NCI-H2107 treated with DMSO at 0.1 percent for 48 hours (cell line): ENCODE measurements around the gene SLC9A5.

ENCODE experiments used
- DNase-seq: peaks from one replicate; lab custom pipeline; 2025; ENCODE audit not compliant: unreplicated experiment; lab: John Stamatoyannopoulos, UW

The SLC9A5 gene

GRCh38 chr16:67304020-67304419 lies 55.2 kb downstream of the SLC9A5 start:
- DNase-seq = no peak

- DNase-seq = no peak
These were observed 56.7 kb downstream of the SLC9A5 start for GRCh38 chr16:67305216-67306071.

GRCh38 chr16:67310561-67310960 lies 61.8 kb downstream of the SLC9A5 start:
- DNase-seq = no peak

- no peak for DNase-seq
These were observed 63.1 kb downstream of the SLC9A5 start for GRCh38 chr16:67311607-67312488.

GRCh38 chr16:67312719-67313118 lies 63.9 kb downstream of the SLC9A5 start:
- DNase-seq = no peak

- DNase-seq = no peak
These were observed 69.1 kb downstream of the SLC9A5 start for GRCh38 chr16:67317853-67318252.
